ENCODE measurements around the gene KCNJ11. TPM values are rescaled to one million over a fixed set of nuclear protein-coding genes. Genes with fewer than 3 reads are reported as not detected.
A peak's percentile ranks its signal among the peaks of the same experiment; 100 is the strongest.

The KCNJ11 gene
- total RNA-seq, 1 donor from 2014 or later = 1.2 TPM

GRCh38 chr11:17350455-17351171 is 37.8 kb downstream of the KCNJ11 start:
- peaks cover 11% of the 10 kb centered on the region for H3K4me1 Mint-ChIP-seq (ENCODE audit: low read depth, unreplicated experiment)
- H3K27me3 Mint-ChIP-seq (ENCODE audit: unreplicated experiment) = peaks cover 21% of the 10 kb centered on the region
- peak overlapping the region; percentile 90 for H3K4me3 Mint-ChIP-seq (ENCODE audit: unreplicated experiment)
- H3K9me3 Mint-ChIP-seq (ENCODE audit: unreplicated experiment) = peaks cover 8% of the 10 kb centered on the region
- no peak for DNase-seq
- TF ChIP-seq, protein P1, sequence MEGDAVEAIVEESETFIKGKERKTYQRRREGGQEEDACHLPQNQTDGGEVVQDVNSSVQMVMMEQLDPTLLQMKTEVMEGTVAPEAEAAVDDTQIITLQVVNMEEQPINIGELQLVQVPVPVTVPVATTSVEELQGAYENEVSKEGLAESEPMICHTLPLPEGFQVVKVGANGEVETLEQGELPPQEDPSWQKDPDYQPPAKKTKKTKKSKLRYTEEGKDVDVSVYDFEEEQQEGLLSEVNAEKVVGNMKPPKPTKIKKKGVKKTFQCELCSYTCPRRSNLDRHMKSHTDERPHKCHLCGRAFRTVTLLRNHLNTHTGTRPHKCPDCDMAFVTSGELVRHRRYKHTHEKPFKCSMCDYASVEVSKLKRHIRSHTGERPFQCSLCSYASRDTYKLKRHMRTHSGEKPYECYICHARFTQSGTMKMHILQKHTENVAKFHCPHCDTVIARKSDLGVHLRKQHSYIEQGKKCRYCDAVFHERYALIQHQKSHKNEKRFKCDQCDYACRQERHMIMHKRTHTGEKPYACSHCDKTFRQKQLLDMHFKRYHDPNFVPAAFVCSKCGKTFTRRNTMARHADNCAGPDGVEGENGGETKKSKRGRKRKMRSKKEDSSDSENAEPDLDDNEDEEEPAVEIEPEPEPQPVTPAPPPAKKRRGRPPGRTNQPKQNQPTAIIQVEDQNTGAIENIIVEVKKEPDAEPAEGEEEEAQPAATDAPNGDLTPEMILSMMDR (IDR thresholded peaks at IDR 0.05; ENCODE audit: partially characterized antibody, unreplicated experiment) = no peak
- no peak overlapping the region for H3K27ac Mint-ChIP-seq (ENCODE audit: unreplicated experiment)
- no peaks in the 10 kb centered on the region for H3K36me3 Mint-ChIP-seq (ENCODE audit: unreplicated experiment)

DNA sequence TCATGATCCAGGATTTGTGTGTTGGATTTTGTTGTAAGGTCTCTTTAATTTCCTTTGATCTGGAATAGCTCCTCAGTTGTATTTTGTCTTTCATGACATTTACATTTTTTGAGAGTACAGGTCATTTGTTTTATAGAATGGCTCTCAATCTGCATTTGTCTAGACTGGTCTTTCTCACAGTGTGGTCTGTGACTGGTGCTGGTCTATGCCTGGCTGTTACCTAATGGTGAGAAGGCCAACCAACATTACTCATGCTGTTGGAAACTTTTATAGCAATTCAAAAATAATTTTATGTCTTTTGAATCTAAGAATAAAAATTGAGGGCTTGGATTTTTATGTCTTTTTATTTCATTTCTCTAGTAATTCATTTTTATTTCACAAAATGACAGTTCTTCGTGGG is 40.8 kb downstream of the KCNJ11 start:
- H3K4me1 Mint-ChIP-seq (ENCODE audit: low read depth, unreplicated experiment) = peaks cover 7% of the 10 kb centered on the region
- H3K36me3 Mint-ChIP-seq (ENCODE audit: unreplicated experiment) = peaks cover 3% of the 10 kb centered on the region
- no peak overlapping the region for H3K27ac Mint-ChIP-seq (ENCODE audit: unreplicated experiment)
- peaks cover 13% of the 10 kb centered on the region for H3K27me3 Mint-ChIP-seq (ENCODE audit: unreplicated experiment)
- H3K9me3 Mint-ChIP-seq (ENCODE audit: unreplicated experiment) = peaks cover 4% of the 10 kb centered on the region
- TF ChIP-seq, protein P1 (IDR thresholded peaks at IDR 0.05; ENCODE audit: partially characterized antibody, unreplicated experiment) = no peak
- no peak overlapping the region for H3K4me3 Mint-ChIP-seq (ENCODE audit: unreplicated experiment)
- no peak for DNase-seq

- Mint-ChIP-seq H3K36me3 (ENCODE audit: unreplicated experiment) (peaks cover 3% of the 10 kb centered on the region), H3K27ac (ENCODE audit: unreplicated experiment) (no peak overlapping the region)
These were observed 44.6 kb downstream of the KCNJ11 start for GRCh38 chr11:17343907-17344306.

DNA sequence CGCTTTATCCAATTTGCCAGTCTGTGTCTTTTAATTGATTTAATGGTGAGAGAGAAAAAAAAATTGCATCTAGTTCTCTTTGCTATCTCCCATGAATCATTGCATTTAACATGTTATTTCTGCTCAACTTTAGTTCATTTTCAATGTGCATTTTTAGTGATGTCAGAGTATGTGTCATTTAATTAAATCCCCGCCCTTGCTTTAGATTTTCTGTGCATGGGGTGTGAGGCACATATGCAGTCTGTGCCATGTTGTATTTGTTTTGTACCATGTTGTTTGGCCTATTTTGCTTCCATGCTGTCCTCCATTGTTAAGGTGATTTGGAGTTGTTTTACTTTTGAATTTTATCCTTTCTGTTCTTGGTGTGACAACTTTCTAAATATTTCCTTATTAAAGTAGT is 45.2 kb downstream of the KCNJ11 start:
- Mint-ChIP-seq H3K36me3 (ENCODE audit: unreplicated experiment) (peaks cover 3% of the 10 kb centered on the region), H3K4me1 (ENCODE audit: low read depth, unreplicated experiment) (no peaks in the 10 kb centered on the region), H3K27ac (ENCODE audit: unreplicated experiment) (no peak overlapping the region), H3K9me3 (ENCODE audit: unreplicated experiment) (no peaks in the 10 kb centered on the region), H3K27me3 (ENCODE audit: unreplicated experiment) (no peaks in the 10 kb centered on the region), H3K4me3 (ENCODE audit: unreplicated experiment) (no peak overlapping the region)
- TF ChIP-seq, protein P1 (IDR thresholded peaks at IDR 0.05; ENCODE audit: partially characterized antibody, unreplicated experiment) = no peak
- no peak for DNase-seq

More at GRCh38 chr11:17343907-17344306, 44.6 kb downstream of the KCNJ11 start:
- TF ChIP-seq, protein P1 (IDR thresholded peaks at IDR 0.05; ENCODE audit: partially characterized antibody, unreplicated experiment) = no peak
- Mint-ChIP-seq H3K27me3 (ENCODE audit: unreplicated experiment) (no peaks in the 10 kb centered on the region), H3K4me1 (ENCODE audit: low read depth, unreplicated experiment) (no peaks in the 10 kb centered on the region), H3K9me3 (ENCODE audit: unreplicated experiment) (no peaks in the 10 kb centered on the region), H3K4me3 (ENCODE audit: unreplicated experiment) (no peak overlapping the region)
- no peak for DNase-seq

Other genes starting within 250 kb of the KCNJ11 start
- 55.7 TPM for gene PIK3C2A, start 180.7 kb downstream of the KCNJ11 start, total RNA-seq (ENCODE audit: unreplicated experiment)
- gene NUCB2, start 111.9 kb downstream of the KCNJ11 start, total RNA-seq (ENCODE audit: unreplicated experiment) = 11.5 TPM
- gene NCR3LG1, start 36.9 kb downstream of the KCNJ11 start, total RNA-seq (ENCODE audit: unreplicated experiment) = 0.51 TPM
- 5.7 TPM for gene ABCC8, start 88.2 kb upstream of the KCNJ11 start, total RNA-seq (ENCODE audit: unreplicated experiment)
- not detected for gene USH1C, start 155.8 kb upstream of the KCNJ11 start, total RNA-seq (ENCODE audit: unreplicated experiment)
- gene OTOG, start 158.6 kb upstream of the KCNJ11 start, total RNA-seq (ENCODE audit: unreplicated experiment) = not detected

Data from glutamatergic neuron (in vitro differentiated cells).